ENCODE results near the gene INHBC.

INHBC gene

DNA sequence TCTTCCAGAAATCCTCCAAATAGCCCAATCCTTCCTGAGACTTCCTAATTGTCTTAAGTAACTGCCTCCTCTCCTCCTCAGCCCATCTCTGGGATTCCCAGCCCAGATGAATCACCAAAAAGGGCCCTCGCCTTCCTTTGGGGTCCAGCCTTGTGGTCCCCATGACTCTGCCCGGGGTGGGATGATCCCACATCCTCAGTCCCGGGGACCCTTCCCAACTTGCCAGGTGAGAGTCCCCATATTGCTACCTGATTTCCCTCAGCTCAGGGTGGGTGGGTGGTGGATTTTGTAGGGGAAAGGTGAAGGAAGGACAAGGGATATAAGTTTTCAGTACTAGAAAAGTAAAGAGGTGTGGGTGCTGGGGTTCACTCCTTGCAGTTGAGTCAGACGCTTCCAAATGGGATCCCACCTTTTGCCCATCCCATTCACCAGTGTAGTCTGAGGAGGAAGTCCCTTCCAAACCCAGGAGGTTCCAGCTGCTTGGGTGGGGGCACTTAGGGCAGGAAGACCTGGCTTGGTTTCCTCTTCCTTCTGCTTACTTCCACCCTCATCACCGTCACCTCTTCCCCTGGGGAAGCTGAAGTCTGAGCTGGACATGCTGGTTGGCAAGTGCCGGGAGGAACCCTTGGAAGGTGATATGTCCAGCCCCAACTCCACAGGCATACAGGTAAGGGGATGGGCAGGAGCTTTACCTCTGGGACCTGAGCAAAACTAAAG is 30.6 kb downstream of the INHBC start:
- peaks cover 13% of the 10 kb centered on the region for H3K27me3 Mint-ChIP-seq
- H3K4me1 Mint-ChIP-seq (ENCODE audit: low read depth), result peaks cover 35% of the 10 kb centered on the region
- H3K27ac Mint-ChIP-seq, result no peak overlapping the region
- no peak for DNase-seq
- H3K4me3 Mint-ChIP-seq, result no peak overlapping the region
- peaks cover 32% of the 10 kb centered on the region for H3K36me3 Mint-ChIP-seq (ENCODE audit: low read depth)
- no peaks in the 10 kb centered on the region for H3K9me3 Mint-ChIP-seq

DNA sequence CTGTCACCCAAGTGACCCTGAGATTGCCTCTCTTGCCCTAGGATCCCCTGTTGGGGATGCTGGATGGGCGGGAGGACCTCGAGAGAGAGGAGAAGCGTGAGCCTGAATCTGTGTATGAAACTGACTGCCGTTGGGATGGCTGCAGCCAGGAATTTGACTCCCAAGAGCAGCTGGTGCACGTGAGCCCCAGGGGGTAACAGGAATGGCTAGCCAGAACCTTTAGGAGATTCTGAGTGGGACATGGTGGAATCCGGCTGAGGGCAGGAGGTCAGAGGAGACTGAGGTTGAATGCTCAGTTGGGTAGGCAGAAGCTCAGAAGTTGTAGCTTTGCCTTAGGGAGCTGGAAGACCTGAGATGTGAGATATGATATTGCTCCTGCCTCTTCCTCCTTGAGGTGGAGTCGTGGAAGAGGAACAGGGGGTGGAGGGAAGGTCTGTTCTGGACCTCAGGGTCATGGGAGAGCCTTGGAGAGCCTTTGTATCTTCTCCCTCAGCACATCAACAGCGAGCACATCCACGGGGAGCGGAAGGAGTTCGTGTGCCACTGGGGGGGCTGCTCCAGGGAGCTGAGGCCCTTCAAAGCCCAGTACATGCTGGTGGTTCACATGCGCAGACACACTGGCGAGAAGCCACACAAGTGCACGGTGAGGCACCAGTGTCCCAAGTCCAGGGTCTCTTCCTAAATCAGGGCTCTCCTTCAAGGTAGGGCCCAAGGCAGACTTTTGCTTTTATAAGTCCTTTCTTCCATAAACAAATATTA is 31.3 kb downstream of the INHBC start:
- peaks cover 37% of the 10 kb centered on the region for H3K36me3 Mint-ChIP-seq (ENCODE audit: low read depth)
- peaks cover 7% of the 10 kb centered on the region for H3K27me3 Mint-ChIP-seq
- no peak overlapping the region for H3K4me3 Mint-ChIP-seq
- peaks cover 30% of the 10 kb centered on the region for H3K4me1 Mint-ChIP-seq (ENCODE audit: low read depth)
- no peak overlapping the region for H3K27ac Mint-ChIP-seq
- no peak for DNase-seq
- no peaks in the 10 kb centered on the region for H3K9me3 Mint-ChIP-seq

DNA sequence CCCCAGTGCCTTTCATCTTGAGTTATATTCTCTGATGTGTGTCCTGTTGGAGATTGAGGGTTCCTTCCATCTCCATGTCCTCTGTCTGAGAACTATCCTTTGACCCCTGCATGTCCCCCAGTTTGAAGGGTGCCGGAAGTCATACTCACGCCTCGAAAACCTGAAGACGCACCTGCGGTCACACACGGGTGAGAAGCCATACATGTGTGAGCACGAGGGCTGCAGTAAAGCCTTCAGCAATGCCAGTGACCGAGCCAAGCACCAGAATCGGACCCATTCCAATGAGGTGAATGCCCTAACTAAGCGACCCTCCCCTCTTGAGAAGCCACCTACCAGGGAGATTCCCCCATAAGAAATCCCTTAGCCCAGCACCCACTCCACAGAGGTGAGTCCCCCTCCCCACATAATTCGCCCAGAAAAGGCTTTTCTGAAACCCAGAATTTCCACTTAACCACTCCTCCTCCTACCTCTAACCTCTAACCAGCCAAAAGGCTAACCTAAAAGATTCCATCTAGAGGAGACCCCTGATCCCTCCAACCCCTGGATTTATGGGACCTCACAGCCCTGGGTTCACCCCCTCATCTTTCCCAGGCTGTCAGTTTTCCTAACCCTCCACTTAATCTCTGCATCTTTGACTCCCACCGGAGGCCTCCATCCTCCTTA is 32.8 kb downstream of the INHBC start:
- H3K36me3 Mint-ChIP-seq (ENCODE audit: low read depth), result peaks cover 50% of the 10 kb centered on the region
- no peak overlapping the region for H3K4me3 Mint-ChIP-seq
- H3K27ac Mint-ChIP-seq, result no peak overlapping the region
- no peaks in the 10 kb centered on the region for H3K9me3 Mint-ChIP-seq
- peaks cover 31% of the 10 kb centered on the region for H3K4me1 Mint-ChIP-seq (ENCODE audit: low read depth)
- H3K27me3 Mint-ChIP-seq, result no peaks in the 10 kb centered on the region
- no peak for DNase-seq

DNA sequence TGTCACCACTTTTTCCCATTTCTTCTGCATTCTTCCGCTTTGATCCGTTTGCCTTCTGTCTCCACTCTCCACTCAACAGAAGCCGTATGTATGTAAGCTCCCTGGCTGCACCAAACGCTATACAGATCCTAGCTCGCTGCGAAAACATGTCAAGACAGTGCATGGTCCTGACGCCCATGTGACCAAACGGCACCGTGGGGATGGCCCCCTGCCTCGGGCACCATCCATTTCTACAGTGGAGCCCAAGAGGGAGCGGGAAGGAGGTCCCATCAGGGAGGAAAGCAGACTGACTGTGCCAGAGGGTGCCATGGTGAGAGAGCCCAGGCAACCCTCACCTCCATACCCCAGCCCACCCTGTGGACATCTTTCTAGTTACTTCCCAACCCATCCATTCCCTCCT is 33.3 kb downstream of the INHBC start:
- H3K4me3 Mint-ChIP-seq, result no peak overlapping the region
- peak overlapping the region; percentile 38 for H3K27ac Mint-ChIP-seq
- DNase-seq, result no peak
- H3K27me3 Mint-ChIP-seq, result no peaks in the 10 kb centered on the region
- no peaks in the 10 kb centered on the region for H3K9me3 Mint-ChIP-seq
- peaks cover 30% of the 10 kb centered on the region for H3K4me1 Mint-ChIP-seq (ENCODE audit: low read depth)
- H3K36me3 Mint-ChIP-seq (ENCODE audit: low read depth), result peaks cover 54% of the 10 kb centered on the region

DNA sequence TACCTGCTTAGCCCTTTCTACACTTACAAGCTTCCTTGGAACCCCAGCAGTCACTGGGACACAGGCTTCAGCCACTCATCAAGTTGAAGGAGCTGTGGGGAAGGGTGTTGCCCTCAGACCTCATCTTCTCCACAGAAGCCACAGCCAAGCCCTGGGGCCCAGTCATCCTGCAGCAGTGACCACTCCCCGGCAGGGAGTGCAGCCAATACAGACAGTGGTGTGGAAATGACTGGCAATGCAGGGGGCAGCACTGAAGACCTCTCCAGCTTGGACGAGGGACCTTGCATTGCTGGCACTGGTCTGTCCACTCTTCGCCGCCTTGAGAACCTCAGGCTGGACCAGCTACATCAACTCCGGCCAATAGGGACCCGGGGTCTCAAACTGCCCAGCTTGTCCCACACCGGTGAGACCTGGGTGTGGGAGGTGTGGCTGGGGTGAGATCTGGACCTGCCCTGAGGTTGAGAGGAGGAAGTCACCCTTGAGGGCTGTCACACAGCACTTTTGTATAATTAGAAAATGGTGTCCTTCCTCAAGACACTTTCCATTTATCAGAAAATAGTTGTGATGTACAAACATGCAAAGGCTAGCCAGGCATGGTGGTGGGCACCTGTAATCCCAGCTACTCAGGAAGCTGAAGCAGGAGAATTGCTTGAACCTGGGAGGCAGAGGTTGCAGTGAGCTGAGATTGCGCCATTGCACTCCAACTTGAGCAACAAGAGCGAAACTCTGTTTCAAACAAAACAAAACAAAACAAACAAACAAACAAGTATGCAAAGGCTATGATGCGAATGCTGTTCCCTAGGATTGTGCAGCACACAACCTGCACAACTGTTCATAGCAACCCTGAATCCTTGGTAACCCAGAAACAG is 34.9 kb downstream of the INHBC start:
- DNase-seq, result no peak
- Mint-ChIP-seq H3K27me3 (no peaks in the 10 kb centered on the region), H3K27ac (no peak overlapping the region), H3K4me3 (no peak overlapping the region), H3K9me3 (no peaks in the 10 kb centered on the region), H3K36me3 (ENCODE audit: low read depth) (peaks cover 67% of the 10 kb centered on the region), H3K4me1 (ENCODE audit: low read depth) (peaks cover 31% of the 10 kb centered on the region)

- no peak for DNase-seq
- Mint-ChIP-seq H3K9me3 (no peaks in the 10 kb centered on the region), H3K36me3 (ENCODE audit: low read depth) (peaks cover 73% of the 10 kb centered on the region), H3K4me3 (no peak overlapping the region), H3K27ac (no peak overlapping the region), H3K27me3 (no peaks in the 10 kb centered on the region), H3K4me1 (ENCODE audit: low read depth) (peaks cover 34% of the 10 kb centered on the region)
These were observed 35.8 kb downstream of the INHBC start for GRCh38 chr12:57470286-57470969.

GRCh38 chr12:57470970-57471656 is 36.5 kb downstream of the INHBC start:
- peaks cover 80% of the 10 kb centered on the region for H3K36me3 Mint-ChIP-seq (ENCODE audit: low read depth)
- H3K9me3 Mint-ChIP-seq, result no peaks in the 10 kb centered on the region
- H3K27me3 Mint-ChIP-seq, result no peaks in the 10 kb centered on the region
- peak overlapping the region; percentile 75 for H3K27ac Mint-ChIP-seq
- peaks cover 39% of the 10 kb centered on the region for H3K4me1 Mint-ChIP-seq (ENCODE audit: low read depth)
- no peak for DNase-seq
- H3K4me3 Mint-ChIP-seq, result no peak overlapping the region

DNA sequence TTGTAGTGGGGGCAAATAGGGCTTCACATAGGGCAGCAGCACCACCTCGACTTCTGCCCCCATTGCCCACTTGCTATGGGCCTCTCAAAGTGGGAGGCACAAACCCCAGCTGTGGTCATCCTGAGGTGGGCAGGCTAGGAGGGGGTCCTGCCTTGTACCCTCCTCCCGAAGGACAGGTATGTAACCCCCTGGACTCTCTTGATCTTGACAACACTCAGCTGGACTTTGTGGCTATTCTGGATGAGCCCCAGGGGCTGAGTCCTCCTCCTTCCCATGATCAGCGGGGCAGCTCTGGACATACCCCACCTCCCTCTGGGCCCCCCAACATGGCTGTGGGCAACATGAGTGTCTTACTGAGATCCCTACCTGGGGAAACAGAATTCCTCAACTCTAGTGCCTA is 37.1 kb downstream of the INHBC start:
- Mint-ChIP-seq H3K27ac (peak overlapping the region; percentile 72), H3K4me1 (ENCODE audit: low read depth) (peaks cover 43% of the 10 kb centered on the region)

GRCh38 chr12:57472391-57472790 is 37.8 kb downstream of the INHBC start:
- Mint-ChIP-seq H3K36me3 (ENCODE audit: low read depth) (peaks cover 87% of the 10 kb centered on the region), H3K27me3 (no peaks in the 10 kb centered on the region), H3K27ac (peak overlapping the region; percentile 72), H3K9me3 (no peaks in the 10 kb centered on the region), H3K4me3 (no peak overlapping the region), H3K4me1 (ENCODE audit: low read depth) (peaks cover 45% of the 10 kb centered on the region)
- DNase-seq, result no peak

More for the DNA sequence above, 37.1 kb downstream of the INHBC start:
- Mint-ChIP-seq H3K9me3 (no peaks in the 10 kb centered on the region), H3K36me3 (ENCODE audit: low read depth) (peaks cover 85% of the 10 kb centered on the region), H3K4me3 (no peak overlapping the region), H3K27me3 (no peaks in the 10 kb centered on the region)
- DNase-seq, result no peak

GRCh38 chr12:57473392-57473791 is 38.8 kb downstream of the INHBC start:
- Mint-ChIP-seq H3K27ac (no peak overlapping the region), H3K4me1 (ENCODE audit: low read depth) (peaks cover 53% of the 10 kb centered on the region), H3K36me3 (ENCODE audit: low read depth) (peaks cover 86% of the 10 kb centered on the region), H3K9me3 (no peaks in the 10 kb centered on the region), H3K4me3 (no peak overlapping the region), H3K27me3 (no peaks in the 10 kb centered on the region)
- no peak for DNase-seq

DNA sequence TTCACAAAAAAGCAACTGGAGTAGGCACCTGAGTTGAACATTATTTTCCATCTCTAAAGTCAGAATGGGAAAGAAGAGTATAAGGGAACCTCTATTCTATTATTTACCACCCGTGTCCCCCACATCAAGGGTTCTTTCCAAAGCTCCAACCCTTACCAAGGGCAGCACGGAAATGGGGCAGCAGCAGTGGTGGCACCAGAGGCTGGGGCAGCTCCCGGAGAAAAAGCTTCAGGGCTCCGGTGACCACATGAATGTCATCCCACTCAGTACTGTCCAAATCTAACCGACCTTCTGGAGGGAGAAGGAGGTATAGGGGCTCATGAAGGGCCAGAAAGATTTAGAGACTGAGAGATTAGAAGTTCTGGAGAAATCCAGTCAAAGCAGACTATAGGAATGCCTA is 39.3 kb downstream of the INHBC start:
- H3K9me3 Mint-ChIP-seq, result no peaks in the 10 kb centered on the region
- H3K4me1 Mint-ChIP-seq (ENCODE audit: low read depth), result peaks cover 58% of the 10 kb centered on the region
- H3K27me3 Mint-ChIP-seq, result no peaks in the 10 kb centered on the region
- peak overlapping the region; percentile 27 for H3K27ac Mint-ChIP-seq
- DNase-seq, result no peak
- H3K36me3 Mint-ChIP-seq (ENCODE audit: low read depth), result peaks cover 87% of the 10 kb centered on the region
- H3K4me3 Mint-ChIP-seq, result peak overlapping the region; percentile 30

DNA sequence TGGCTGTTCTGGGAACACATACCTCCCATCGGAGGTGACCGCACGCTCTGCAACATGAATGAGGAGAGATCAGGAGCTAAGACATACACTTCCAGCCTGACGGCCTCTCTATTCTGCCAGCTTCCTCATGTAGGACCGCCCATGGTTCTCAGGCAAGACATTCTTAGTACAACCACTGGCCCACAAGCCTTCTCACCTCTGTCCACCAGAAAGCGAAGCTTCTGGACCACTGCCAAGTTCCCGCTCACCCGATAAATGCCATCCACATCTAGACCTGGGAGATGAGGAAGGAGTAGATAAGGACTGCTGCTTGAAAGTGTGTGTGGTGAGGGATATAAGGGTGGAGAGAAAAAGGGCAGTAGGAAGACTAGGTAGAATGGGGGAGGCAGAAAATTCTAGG is 39.8 kb downstream of the INHBC start:
- peak overlapping the region; percentile 27 for H3K27ac Mint-ChIP-seq
- H3K36me3 Mint-ChIP-seq (ENCODE audit: low read depth), result peaks cover 81% of the 10 kb centered on the region
- H3K4me3 Mint-ChIP-seq, result peak overlapping the region; percentile 30
- no peaks in the 10 kb centered on the region for H3K9me3 Mint-ChIP-seq
- no peak for DNase-seq
- no peaks in the 10 kb centered on the region for H3K27me3 Mint-ChIP-seq
- peaks cover 63% of the 10 kb centered on the region for H3K4me1 Mint-ChIP-seq (ENCODE audit: low read depth)

GRCh38 chr12:57474862-57475261 is 40.3 kb downstream of the INHBC start:
- Mint-ChIP-seq H3K36me3 (ENCODE audit: low read depth) (peaks cover 81% of the 10 kb centered on the region), H3K27me3 (no peaks in the 10 kb centered on the region), H3K27ac (peak overlapping the region; percentile 27), H3K4me1 (ENCODE audit: low read depth) (peaks cover 68% of the 10 kb centered on the region), H3K4me3 (peak overlapping the region; percentile 30), H3K9me3 (no peaks in the 10 kb centered on the region)
- no peak for DNase-seq

Measured in activated T-cell treated with anti-CD3 and anti-CD28 coated beads, Interleukin-2, amount 50 U/mL, for 24 hours (primary cell).